DOHH2 (cell line): ENCODE data around the gene METAP1D.

ENCODE experiments used
- H3F3A ChIP-seq: fragments of 200-600 bp; sonication (generic), shearing (Covaris generic); 2 replicates; pipeline ENCODE4 v1.6.0; 2016; ENCODE audit warnings: antibody characterized with exemption, mild to moderate bottlenecking; ENCODE audit not compliant: control insufficient read depth, insufficient read depth
- H3K27ac ChIP-seq: fragments of 200-600 bp; sonication (generic); 2 replicates; pipeline ENCODE4 v1.5.1; 2014; ENCODE audit warnings: low read depth, mild to moderate bottlenecking, low read length, moderate library complexity
- H3K27me3 ChIP-seq: fragments of 200-600 bp; sonication (generic); 2 replicates; pipeline ENCODE4 v1.6.1; 2014; ENCODE audit warnings: mild to moderate bottlenecking, low read length, mixed read lengths; ENCODE audit not compliant: control insufficient read depth
- H3K36me3 ChIP-seq: fragments of 200-600 bp; sonication (generic); 2 replicates; pipeline ENCODE4 v1.6.1; 2014; ENCODE audit warnings: mild to moderate bottlenecking, low read length, moderate library complexity, mixed read lengths; ENCODE audit not compliant: control insufficient read depth
- H3K4me1 ChIP-seq: fragments of 200-600 bp; sonication (generic); 2 replicates; pipeline ENCODE4 v1.6.1; 2014; ENCODE audit warnings: mild to moderate bottlenecking, low read length, mixed read lengths; ENCODE audit not compliant: control insufficient read depth
- H3K4me2 ChIP-seq: fragments of 200-600 bp; sonication (generic); 2 replicates; pipeline ENCODE4 v1.6.0; 2014; ENCODE audit warnings: mild to moderate bottlenecking, low read length, moderate library complexity
- H3K4me3 ChIP-seq: fragments of 200-600 bp; sonication (generic); 2 replicates; pipeline ENCODE4 v1.5.1; 2014; ENCODE audit warnings: mild to moderate bottlenecking, low read length, mixed read lengths
- H3K79me2 ChIP-seq: fragments of 200-600 bp; sonication (generic); 2 replicates; pipeline ENCODE4 v1.6.1; 2014; ENCODE audit warnings: mild to moderate bottlenecking, low read length, mixed read lengths; ENCODE audit not compliant: control insufficient read depth
- H3K9me2 ChIP-seq: fragments of 200-600 bp; sonication (generic); replicated peaks from 2 replicates; pipeline ENCODE4 v1.6.1; 2014; ENCODE audit warnings: mild to moderate bottlenecking, low read length, mixed read lengths; ENCODE audit not compliant: control insufficient read depth
- H3K9me3 ChIP-seq: fragments of 200-600 bp; sonication (generic); 2 replicates; pipeline ENCODE4 v1.6.1; 2014; ENCODE audit warnings: antibody characterized with exemption, low read length, mixed read lengths; ENCODE audit not compliant: control insufficient read depth, insufficient read depth
- H4K20me1 ChIP-seq: fragments of 200-600 bp; sonication (generic); 2 replicates; pipeline ENCODE4 v1.6.0; 2014; ENCODE audit warnings: low read depth, mild to moderate bottlenecking, antibody characterized with exemption, low read length, moderate library complexity; ENCODE audit not compliant: control insufficient read depth, insufficient read depth
- EZH2phosphoT487 ChIP-seq: fragments of 200-600 bp; sonication (generic); IDR thresholded peaks from 2 replicates; pipeline ENCODE4 v1.6.1; 2017; ENCODE audit warnings: borderline replicate concordance, mild to moderate bottlenecking, antibody characterized with exemption, low read length, moderate library complexity, mixed read lengths
- TF ChIP-seq, protein P1 (sequence below): fragments of 200-600 bp; sonication (generic); IDR thresholded peaks from one replicate; pipeline ENCODE4 v1.5.1; 2014; ENCODE audit warnings: antibody characterized with exemption, mild to moderate bottlenecking, low read depth, low read length; ENCODE audit not compliant: poor library complexity, severe bottlenecking

Gene METAP1D

DNA sequence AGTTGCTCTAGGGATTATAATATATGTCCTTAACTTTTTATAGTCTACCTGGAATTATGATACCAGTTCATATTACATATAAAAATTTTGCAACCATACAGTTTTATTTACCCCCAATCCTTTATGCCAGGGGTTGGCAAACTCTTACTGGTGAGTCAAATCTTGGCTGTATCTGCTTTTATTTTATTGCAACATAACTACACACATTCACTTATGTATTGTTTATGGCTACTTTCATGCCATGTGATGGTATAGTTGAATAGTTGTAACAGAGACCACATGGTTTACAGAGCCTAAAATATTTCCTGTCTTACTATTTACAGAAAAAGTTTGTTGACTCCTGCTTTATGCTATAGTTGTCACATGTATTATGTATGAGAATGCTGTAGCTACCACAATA, 128.7 kb downstream of the METAP1D start:
- 0 out of 2 replicates have a peak, but pooled peaks cover 4% of the 10 kb centered on the region for H3K27me3 ChIP-seq
- no peak overlapping the region for H3K4me2 ChIP-seq
- H3K4me1 ChIP-seq = no peaks in the 10 kb centered on the region
- no peak overlapping the region for H3K27ac ChIP-seq
- TF ChIP-seq, protein P1, sequence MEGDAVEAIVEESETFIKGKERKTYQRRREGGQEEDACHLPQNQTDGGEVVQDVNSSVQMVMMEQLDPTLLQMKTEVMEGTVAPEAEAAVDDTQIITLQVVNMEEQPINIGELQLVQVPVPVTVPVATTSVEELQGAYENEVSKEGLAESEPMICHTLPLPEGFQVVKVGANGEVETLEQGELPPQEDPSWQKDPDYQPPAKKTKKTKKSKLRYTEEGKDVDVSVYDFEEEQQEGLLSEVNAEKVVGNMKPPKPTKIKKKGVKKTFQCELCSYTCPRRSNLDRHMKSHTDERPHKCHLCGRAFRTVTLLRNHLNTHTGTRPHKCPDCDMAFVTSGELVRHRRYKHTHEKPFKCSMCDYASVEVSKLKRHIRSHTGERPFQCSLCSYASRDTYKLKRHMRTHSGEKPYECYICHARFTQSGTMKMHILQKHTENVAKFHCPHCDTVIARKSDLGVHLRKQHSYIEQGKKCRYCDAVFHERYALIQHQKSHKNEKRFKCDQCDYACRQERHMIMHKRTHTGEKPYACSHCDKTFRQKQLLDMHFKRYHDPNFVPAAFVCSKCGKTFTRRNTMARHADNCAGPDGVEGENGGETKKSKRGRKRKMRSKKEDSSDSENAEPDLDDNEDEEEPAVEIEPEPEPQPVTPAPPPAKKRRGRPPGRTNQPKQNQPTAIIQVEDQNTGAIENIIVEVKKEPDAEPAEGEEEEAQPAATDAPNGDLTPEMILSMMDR = no peak
- no peak for TF ChIP-seq EZH2phosphoT487
- H3K9me3 ChIP-seq = no peaks in the 10 kb centered on the region
- H3K79me2 ChIP-seq = no peaks in the 10 kb centered on the region
- no peaks in the 10 kb centered on the region for H3F3A ChIP-seq
- H3K9me2 ChIP-seq = no peaks in the 10 kb centered on the region
- no peaks in the 10 kb centered on the region for H3K36me3 ChIP-seq
- H4K20me1 ChIP-seq = no peaks in the 10 kb centered on the region
- H3K4me3 ChIP-seq = no peak overlapping the region

DNA sequence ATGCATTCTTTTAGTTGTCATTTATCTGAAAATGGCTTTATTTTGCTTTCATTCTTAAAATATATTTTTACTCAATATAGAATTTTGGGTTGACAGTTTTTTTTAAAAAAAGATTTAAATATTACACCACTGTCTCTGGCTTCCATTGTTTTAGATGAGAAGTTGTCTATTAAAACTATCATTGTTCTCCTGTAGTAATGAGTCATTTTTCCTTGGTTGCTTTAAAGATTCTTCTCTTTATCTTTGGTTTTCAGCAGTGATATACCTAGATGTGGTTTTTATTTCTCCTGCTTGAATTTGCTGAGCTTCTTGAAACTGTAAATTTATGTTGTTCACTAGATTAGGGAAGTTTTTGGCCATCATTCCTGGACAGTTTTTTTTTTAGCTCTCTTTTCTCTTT, 129.7 kb downstream of the METAP1D start:
- Histone ChIP-seq H3K27ac (no peak overlapping the region), H3K4me3 (no peak overlapping the region), H3K4me1 (no peaks in the 10 kb centered on the region), H4K20me1 (no peaks in the 10 kb centered on the region), H3K4me2 (no peak overlapping the region), H3K79me2 (no peaks in the 10 kb centered on the region), H3K36me3 (no peaks in the 10 kb centered on the region), H3K27me3 (0 out of 2 replicates have a peak, but pooled peaks cover 4% of the 10 kb centered on the region), H3K9me3 (no peaks in the 10 kb centered on the region), H3K9me2 (no peaks in the 10 kb centered on the region), H3F3A (no peaks in the 10 kb centered on the region)
- TF ChIP-seq EZH2phosphoT487 = no peak
- TF ChIP-seq, protein P1 = no peak
